Measurements from ENCODE around the gene MARF1. TPM values are rescaled to one million over a fixed set of nuclear protein-coding genes. Genes with fewer than 3 reads are reported as not detected.

Gene MARF1
- total and polyA plus RNA-seq, 2 of the 8 experiments (the other 6 are each of a cell fraction or from before 2014, with no cell fraction given): 5.6 to 31.4 TPM

- no peak for TF ChIP-seq ATF2 (IDR thresholded peaks at IDR 0.05; ENCODE audit: low read length)
- no peak for TF ChIP-seq RNF2 (IDR thresholded peaks at IDR 0.05; ENCODE audit: borderline replicate concordance, low read depth, low read length, missing control alignments, poor library complexity, severe bottlenecking)
- TF ChIP-seq MAX (IDR thresholded peaks at IDR 0.05): no peak
- no peak for TF ChIP-seq USF2 (IDR thresholded peaks at IDR 0.05; ENCODE audit: low read length)
- TF ChIP-seq CREB1 (IDR thresholded peaks at IDR 0.05): no peak
- no peak for TF ChIP-seq KDM5A (IDR thresholded peaks at IDR 0.05; ENCODE audit: low read length)
- no peak for TF ChIP-seq JUN (IDR thresholded peaks at IDR 0.05; ENCODE audit: low read depth, low read length)
- no peak for TF ChIP-seq HDAC6 (IDR thresholded peaks at IDR 0.05; ENCODE audit: low read depth, low read length)
- TF ChIP-seq EZH2 (IDR thresholded peaks at IDR 0.05; ENCODE audit: low read depth, low read length, severe bottlenecking): no peak
Measured at GRCh38 chr16:15576960-15577958, 65.7 kb downstream of the MARF1 start (continued).

Data from H1 (cell line).